HG02943 (cell line): ENCODE data around the gene F7.
"Not testable (repeated sequence)": the region's sequence is repeated elsewhere in the genome, so short reads cannot be mapped to it uniquely, and the experiment has no call there.

Experiments used
- ATAC-seq: cut with Tn5 transposase; IDR thresholded peaks from one replicate; pipeline ENCODE4 v1.9.1; 2021; ENCODE audit warnings: mild to moderate bottlenecking, low read depth, moderate library complexity; ENCODE audit not compliant: unreplicated experiment

The F7 gene

GRCh38 chr13:113150550-113151365 lies 45.2 kb downstream of the F7 start:
- ATAC-seq, result no peak

DNA sequence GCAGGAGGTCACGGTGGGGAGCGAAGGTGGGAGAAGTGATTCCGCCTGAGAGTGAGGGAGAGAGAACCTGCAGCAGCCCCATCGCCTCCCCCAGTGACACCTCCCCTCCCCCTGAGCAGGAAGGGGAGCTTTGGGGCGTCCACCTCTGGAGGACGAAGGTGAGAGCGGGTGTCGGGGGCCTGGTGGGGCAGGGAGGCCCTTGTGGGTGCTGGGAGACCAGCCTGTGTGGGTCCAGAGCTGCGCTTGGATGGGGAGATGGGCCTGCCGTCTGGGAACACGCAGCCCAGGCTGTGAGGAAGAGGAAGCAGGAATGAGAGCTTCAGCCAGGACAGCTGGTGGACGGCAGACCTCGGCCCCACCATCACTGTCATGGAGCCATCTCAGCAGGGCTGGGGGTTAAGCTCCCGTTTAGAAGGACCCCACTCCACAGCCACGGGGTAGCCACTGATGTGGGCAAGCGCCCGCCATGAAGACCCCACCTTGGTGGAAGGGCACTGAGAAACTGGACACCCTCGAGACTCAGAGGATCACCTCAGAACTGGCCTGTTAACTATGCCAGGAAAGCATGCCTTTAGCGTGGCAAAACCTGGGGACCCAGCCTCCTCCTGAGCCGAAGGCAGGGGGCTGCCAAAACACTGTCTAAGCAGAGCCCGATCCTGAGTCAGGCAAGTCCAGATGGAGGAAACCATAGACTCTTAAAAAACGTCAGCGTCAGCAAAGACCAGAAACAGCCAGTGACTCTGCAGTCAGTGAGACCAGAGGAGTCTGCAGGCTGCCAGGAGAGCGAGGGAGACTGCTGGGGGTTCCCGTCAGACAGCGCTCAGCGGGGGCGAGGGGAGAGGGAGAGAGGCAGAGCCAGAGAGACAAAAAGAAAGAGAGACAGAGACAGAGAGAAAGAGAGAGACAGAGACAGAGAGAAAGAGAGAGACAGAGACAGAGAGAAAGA lies 46.4 kb downstream of the F7 start:
- ATAC-seq, result no peak

- ATAC-seq, result no peak
Measured at GRCh38 chr13:113152691-113152983, 47.0 kb downstream of the F7 start.

DNA sequence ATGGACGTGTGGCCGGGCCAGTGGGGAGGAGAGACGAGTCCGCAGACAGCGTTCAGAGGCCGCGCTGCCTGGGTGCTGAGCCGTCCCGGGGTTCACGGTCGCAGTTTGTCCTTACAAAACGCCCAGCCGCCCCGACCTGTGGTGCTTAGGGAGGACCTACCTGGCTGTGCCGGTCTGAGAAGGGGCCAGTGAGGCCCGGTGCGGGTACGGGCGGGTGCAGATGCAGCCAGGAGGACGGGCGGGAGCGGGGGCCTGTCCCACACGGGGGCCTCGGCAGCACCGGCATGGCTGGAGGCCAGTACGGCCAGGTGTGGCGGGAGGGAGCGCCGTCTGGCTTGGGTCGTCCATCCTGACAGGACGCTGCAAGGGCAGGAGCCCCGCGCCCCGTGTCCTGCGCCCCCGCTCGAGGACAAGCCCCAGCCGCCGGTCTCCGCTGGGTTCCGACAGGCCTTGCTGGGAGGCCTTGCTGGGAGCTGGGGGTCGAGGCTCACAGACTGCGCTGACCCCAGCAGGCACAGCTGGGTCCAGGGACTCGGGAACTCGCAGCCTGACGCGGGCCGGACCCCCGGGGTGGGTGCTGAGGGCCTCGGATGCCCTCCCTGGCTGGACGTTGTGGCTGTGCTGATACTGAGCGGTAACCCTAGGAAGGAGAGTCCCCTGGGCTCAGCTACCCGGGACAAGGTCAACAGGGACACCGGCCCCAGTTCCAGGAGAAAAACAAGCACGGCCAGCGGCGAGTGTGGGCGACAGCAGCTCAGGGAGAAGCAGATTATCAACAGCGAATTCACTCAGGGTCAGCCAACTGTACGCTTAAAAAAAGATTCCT lies 47.6 kb downstream of the F7 start:
- ATAC-seq, result peak; percentile 27

- peak; percentile 60 for ATAC-seq
Measured at GRCh38 chr13:113153810-113154748, 48.5 kb downstream of the F7 start.

- ATAC-seq, result no peak
Measured at GRCh38 chr13:113155201-113155600, 49.6 kb downstream of the F7 start.

DNA sequence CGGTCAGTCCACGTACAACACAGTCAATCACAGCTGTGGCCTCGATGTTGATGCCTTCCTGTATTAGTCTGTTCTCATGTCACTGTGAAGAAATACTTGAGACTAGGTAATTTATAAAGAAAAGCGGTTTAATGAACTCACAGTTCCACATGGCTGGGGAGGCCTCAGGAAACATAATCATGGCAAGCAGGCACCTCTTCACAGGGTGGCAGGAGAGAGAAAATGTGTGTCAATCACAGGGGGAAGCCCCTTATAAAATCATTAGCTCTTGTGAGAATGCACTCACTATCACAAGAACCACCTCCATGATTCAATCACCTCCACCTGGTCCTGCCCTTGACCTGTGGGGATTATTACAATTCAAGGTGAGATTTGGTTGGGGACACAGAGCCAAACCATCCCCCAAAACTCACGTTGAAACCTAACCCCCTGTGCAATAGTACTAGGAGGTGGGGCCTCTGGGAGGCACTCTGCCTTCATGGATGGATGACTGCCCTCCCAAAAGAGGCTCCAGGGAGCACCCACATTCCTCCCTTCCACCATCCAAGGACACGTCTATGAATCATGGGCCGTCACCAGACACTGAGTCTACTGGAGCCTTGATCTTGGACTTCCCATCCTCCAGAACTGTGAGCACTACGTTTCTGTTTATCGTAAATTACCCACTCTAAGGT lies 50.5 kb downstream of the F7 start:
- ATAC-seq, result no peak

- ATAC-seq, result no peak
Measured at GRCh38 chr13:113157206-113157928, 51.8 kb downstream of the F7 start.

- no peak for ATAC-seq
Measured at GRCh38 chr13:113157929-113158747, 52.5 kb downstream of the F7 start, which contains the start of gene PROZ. Gene PROZ, plus strand, starts transcription at chr13:113158648. Its CDS starts 13 bp downstream, at chr13:113158661.

DNA sequence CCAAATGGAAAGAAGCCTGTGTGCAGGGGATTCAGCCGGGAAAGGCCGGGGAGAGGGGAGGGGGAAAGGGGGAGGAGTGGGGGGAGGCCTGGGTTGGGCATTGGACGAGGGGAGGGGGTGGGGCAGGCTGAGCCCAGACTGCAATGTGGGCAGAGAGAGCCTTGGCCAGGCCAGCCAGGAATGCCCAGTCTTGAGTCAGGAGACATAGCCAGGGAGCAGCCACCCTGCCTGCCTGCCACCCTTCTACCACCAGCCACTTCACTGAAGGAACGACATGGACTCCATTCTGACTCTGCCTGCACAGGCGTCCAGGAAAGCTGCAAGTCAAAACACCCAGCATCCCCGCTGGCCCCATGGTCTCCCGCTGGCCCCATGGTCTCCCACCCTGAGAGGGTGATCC lies 53.4 kb downstream of the F7 start:
- ATAC-seq, result no peak

- no peak for ATAC-seq
Measured at GRCh38 chr13:113159701-113160100, 54.1 kb downstream of the F7 start.

DNA sequence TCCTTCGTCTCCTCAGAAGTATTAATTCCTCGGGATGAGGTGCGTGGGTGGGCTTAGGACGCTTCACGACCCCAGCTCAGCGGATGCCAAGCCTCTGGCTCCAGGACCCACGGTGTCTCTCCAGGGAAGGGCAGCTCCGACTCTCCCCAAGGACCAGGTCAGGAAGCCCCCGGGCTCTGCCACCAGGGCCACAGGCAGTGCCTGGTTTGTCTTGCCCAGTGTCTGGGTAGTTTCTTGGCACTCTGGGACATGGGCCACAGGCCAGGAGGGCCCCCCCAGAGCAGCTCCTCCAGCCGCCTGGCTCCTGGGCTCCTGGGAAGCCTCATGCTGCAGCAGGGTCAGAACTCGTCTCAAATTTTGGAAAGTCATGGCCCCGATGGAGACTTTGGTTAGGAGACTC lies 55.4 kb downstream of the F7 start:
- no peak for ATAC-seq

DNA sequence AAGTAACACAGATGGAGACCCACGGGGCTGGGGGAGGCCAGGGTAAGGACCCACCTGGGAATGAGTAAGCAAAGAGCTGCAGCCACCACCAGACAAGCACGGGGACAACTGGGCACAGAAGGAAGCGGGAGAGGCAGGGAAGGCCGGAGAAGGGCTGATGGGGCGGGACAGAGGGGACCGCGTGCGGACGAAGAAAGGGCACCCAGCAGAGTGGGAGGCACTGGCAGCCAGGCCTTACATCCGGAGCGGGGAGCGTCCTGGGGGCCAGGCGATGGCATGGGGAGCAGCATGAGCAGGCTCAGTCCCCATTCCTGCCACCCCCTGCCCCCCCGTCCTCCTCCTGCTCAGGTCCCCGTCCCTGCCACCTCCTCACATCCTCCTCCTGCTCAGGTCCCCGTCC lies 55.8 kb downstream of the F7 start:
- ATAC-seq, result no peak

GRCh38 chr13:113161975-113162374 lies 56.4 kb downstream of the F7 start:
- not testable (repeated sequence) for ATAC-seq

DNA sequence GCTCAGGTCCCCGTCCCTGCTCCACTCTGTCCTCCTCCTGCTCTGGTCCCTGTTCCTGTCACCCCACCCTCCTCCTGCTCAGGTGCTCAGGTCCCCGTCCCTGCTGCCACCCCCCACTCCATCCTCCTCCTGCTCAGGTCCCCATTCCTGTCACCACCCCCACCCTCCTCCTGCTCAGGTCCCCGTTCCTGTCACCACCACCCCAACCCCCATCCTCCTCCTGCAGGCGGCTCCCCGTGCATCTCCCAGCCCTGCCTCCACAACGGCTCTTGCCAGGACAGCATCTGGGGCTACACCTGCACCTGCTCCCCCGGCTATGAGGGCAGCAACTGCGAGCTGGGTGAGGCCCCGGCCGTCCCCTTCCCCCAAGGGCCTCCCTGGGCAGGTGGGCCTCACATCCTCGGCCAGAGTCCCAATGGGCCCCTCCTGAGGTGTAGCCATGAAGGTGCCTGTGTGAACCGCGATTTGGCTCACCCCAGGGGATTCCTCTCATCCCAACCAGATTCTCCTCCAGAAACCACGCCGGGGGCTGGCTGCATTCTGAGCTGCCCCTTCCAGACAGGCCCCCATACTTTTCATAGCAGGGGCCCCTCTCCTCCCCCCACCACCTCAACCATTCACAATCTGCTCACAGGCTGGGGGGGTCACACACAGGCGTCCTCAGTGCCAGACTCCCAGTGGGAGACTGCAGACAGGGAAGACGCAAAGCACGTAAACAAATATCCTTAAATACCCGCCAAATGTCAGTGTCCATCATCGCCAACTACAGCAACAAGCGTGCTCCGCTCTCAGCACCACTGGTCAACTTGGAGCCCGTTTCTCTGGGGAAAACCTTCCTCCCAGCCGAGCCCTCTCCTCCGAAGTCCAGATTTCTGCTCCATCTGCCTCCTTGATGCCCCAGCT lies 57.4 kb downstream of the F7 start:
- no peak for ATAC-seq

GRCh38 chr13:113164492-113164891 lies 58.9 kb downstream of the F7 start:
- ATAC-seq, result no peak

GRCh38 chr13:113166266-113166665 lies 60.7 kb downstream of the F7 start:
- ATAC-seq, result no peak
